Measurements from ENCODE around the gene FAM83B. TPM values are rescaled to one million over a fixed set of nuclear protein-coding genes. Genes with fewer than 3 reads are reported as not detected.

Gene FAM83B
- total RNA-seq, 2 donors from 2014 or later = 36.6 to 62.8 TPM

DNA sequence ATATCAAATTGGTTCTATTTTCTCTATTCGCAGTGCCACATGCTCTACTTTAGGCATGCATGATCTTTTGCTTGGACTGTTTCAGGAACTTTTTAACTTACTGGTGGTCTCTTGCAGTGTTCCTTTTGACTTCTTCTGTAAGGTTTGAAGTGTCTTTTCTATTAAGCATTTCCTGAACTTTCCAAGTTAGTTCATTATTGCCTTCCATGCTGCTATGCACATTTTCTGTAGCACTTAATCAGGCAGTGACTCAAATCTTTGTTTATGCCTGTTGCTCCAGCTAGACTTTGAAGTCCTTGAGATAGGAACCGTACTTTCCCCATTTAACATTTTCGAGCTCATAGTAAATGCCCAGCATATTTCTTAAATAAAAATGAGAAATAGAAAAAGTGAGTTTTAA lies 52.2 kb downstream of the FAM83B start:
- Histone ChIP-seq H3K4me1 (no peaks in the 10 kb centered on the region), H3K27me3 (no peaks in the 10 kb centered on the region), H3K36me3 (no peaks in the 10 kb centered on the region), H3K9ac (ENCODE audit: low read depth in 2 of 2, low read length in 2 of 2) (no peak overlapping the region), H3K27ac (no peak overlapping the region), H3K4me3 (no peak overlapping the region), H3K9me3 (no peaks in the 10 kb centered on the region)
- intact Hi-C loops (cut with DNase I) = no loop called here
- TF ChIP-seq, protein P1, sequence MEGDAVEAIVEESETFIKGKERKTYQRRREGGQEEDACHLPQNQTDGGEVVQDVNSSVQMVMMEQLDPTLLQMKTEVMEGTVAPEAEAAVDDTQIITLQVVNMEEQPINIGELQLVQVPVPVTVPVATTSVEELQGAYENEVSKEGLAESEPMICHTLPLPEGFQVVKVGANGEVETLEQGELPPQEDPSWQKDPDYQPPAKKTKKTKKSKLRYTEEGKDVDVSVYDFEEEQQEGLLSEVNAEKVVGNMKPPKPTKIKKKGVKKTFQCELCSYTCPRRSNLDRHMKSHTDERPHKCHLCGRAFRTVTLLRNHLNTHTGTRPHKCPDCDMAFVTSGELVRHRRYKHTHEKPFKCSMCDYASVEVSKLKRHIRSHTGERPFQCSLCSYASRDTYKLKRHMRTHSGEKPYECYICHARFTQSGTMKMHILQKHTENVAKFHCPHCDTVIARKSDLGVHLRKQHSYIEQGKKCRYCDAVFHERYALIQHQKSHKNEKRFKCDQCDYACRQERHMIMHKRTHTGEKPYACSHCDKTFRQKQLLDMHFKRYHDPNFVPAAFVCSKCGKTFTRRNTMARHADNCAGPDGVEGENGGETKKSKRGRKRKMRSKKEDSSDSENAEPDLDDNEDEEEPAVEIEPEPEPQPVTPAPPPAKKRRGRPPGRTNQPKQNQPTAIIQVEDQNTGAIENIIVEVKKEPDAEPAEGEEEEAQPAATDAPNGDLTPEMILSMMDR (IDR thresholded peaks at IDR 0.05) = no peak
- no peak for DNase-seq

GRCh38 chr6:54899442-54899841 lies 52.9 kb downstream of the FAM83B start:
- H3K9ac ChIP-seq (ENCODE audit: low read depth in 2 of 2, low read length in 2 of 2) = no peak overlapping the region
- TF ChIP-seq, protein P1 (IDR thresholded peaks at IDR 0.05) = no peak
- H3K27me3 ChIP-seq = no peaks in the 10 kb centered on the region
- no peaks in the 10 kb centered on the region for H3K36me3 ChIP-seq
- no peak overlapping the region for H3K27ac ChIP-seq
- no peaks in the 10 kb centered on the region for H3K9me3 ChIP-seq
- H3K4me1 ChIP-seq = no peaks in the 10 kb centered on the region
- intact Hi-C loops (cut with DNase I) = no loop called here
- H3K4me3 ChIP-seq = no peak overlapping the region
- DNase-seq = no peak

DNA sequence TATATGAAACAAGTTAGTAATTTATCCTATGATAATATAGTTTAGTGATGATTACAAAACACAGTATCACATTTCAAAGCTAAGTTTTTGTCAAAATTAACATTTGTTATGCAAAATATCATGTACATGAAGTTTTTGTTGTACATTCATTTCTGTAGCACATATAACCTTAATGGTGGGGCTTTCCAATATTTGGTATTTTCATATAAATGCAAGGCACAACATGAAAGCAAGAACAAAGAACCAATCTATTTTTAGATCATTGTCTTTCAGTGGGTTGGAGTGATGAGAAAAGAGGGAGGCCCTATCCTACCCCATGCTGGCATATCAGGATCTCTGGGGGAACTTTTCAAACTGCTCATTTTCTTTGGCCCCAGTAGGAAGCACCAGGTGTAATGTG lies 53.4 kb downstream of the FAM83B start:
- DNase-seq = no peak
- Histone ChIP-seq H3K36me3 (no peaks in the 10 kb centered on the region), H3K27me3 (no peaks in the 10 kb centered on the region), H3K4me1 (no peaks in the 10 kb centered on the region), H3K27ac (no peak overlapping the region), H3K9me3 (no peaks in the 10 kb centered on the region), H3K4me3 (no peak overlapping the region), H3K9ac (ENCODE audit: low read depth in 2 of 2, low read length in 2 of 2) (no peak overlapping the region)
- TF ChIP-seq, protein P1 (IDR thresholded peaks at IDR 0.05) = no peak
- intact Hi-C loops (cut with DNase I) = no loop called here

GRCh38 chr6:54900666-54901065 lies 54.1 kb downstream of the FAM83B start:
- Histone ChIP-seq H3K27ac (no peak overlapping the region), H3K36me3 (no peaks in the 10 kb centered on the region), H3K4me1 (no peaks in the 10 kb centered on the region), H3K4me3 (no peak overlapping the region), H3K9ac (ENCODE audit: low read depth in 2 of 2, low read length in 2 of 2) (no peak overlapping the region), H3K9me3 (no peaks in the 10 kb centered on the region), H3K27me3 (no peaks in the 10 kb centered on the region)
- DNase-seq = no peak
- intact Hi-C loops (cut with DNase I) = no loop called here
- TF ChIP-seq, protein P1 (IDR thresholded peaks at IDR 0.05) = no peak

DNA sequence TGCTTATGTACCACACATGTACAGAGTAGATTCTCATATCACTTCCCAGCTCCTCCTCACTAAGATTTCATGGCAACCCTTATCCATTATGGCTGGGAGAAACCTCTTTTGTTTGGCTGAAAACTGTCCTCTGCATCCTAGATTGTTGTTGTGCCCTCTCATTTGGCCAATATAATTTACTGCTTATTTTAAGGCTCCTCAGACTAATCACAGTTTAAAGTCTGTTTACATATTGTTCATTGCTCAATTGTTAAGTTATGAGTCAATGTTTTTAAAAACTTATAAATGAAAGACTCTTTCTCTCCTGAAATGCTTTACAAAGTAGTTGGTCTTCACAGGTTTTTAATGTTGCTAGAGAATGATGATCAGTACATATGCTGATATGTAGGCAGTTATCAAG lies 57.3 kb downstream of the FAM83B start:
- TF ChIP-seq, protein P1 (IDR thresholded peaks at IDR 0.05) = no peak
- intact Hi-C loops (cut with DNase I) = no loop called here
- no peaks in the 10 kb centered on the region for H3K4me1 ChIP-seq
- no peaks in the 10 kb centered on the region for H3K9me3 ChIP-seq
- no peak overlapping the region for H3K4me3 ChIP-seq
- H3K27me3 ChIP-seq = no peaks in the 10 kb centered on the region
- no peak for DNase-seq
- no peak overlapping the region for H3K27ac ChIP-seq
- no peaks in the 10 kb centered on the region for H3K36me3 ChIP-seq
- no peak overlapping the region for H3K9ac ChIP-seq (ENCODE audit: low read depth in 2 of 2, low read length in 2 of 2)

GRCh38 chr6:54907355-54907754 lies 60.8 kb downstream of the FAM83B start:
- no peak overlapping the region for H3K4me3 ChIP-seq
- intact Hi-C loops (cut with DNase I) = no loop called here
- no peaks in the 10 kb centered on the region for H3K4me1 ChIP-seq
- H3K9ac ChIP-seq (ENCODE audit: low read depth in 2 of 2, low read length in 2 of 2) = no peak overlapping the region
- H3K9me3 ChIP-seq = no peaks in the 10 kb centered on the region
- H3K27ac ChIP-seq = no peak overlapping the region
- no peaks in the 10 kb centered on the region for H3K36me3 ChIP-seq
- DNase-seq = no peak
- TF ChIP-seq, protein P1 (IDR thresholded peaks at IDR 0.05) = no peak
- no peaks in the 10 kb centered on the region for H3K27me3 ChIP-seq

Measured in colonic mucosa (tissue), 4 donors.